ENCODE results near the gene ALDH2. TPM values are rescaled to one million over a fixed set of nuclear protein-coding genes. Genes with fewer than 3 reads are reported as not detected.
A peak's percentile ranks its signal among the peaks of the same experiment; 100 is the strongest.

Gene ALDH2
- total RNA-seq, 2 experiments from 2014 or later = 3.2 to 3.8 TPM

DNA sequence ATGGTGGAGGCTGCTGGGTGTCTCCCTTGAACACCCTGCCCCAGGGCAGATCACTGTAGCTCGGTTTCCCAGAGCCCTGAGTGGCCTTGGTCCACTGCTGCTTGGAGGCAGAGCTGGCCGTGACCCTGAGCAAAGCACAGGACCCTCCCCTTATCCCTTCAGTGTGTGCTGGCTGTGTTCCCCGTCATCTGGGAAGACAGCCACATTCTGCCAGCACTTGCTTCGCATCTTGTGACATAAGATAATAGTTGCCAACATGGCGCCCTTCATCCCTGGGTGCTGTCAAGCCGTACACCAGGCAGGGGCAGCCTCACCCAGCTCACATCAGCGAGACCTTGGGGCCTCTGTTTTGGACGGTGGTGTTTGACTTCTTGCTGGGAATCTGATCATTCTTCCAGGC, 12.1 kb upstream of the ALDH2 start:
- Mint-ChIP-seq H3K4me1 (ENCODE audit: low read depth) (peaks cover 14% of the 10 kb centered on the region), H3K36me3 (ENCODE audit: low read depth) (peaks cover 5% of the 10 kb centered on the region), H3K27ac (no peak overlapping the region), H3K9me3 (no peaks in the 10 kb centered on the region), H3K27me3 (no peaks in the 10 kb centered on the region), H3K4me3 (no peak overlapping the region)
- DNase-seq = no peak
- ChIA-PET CTCF (interaction anchor here (0.8 to 3.0 kb wide), 3 partner anchors 58 to 443 kb away, joined by 3 to 17 read pairs (median 5); no protein-coding TSS in a partner anchor), POLR2A (interaction anchor here (1.2 kb wide), 1 partner anchor 78 kb away, joined by 3 read pairs; no protein-coding TSS in a partner anchor)
- TF ChIP-seq, protein P1, sequence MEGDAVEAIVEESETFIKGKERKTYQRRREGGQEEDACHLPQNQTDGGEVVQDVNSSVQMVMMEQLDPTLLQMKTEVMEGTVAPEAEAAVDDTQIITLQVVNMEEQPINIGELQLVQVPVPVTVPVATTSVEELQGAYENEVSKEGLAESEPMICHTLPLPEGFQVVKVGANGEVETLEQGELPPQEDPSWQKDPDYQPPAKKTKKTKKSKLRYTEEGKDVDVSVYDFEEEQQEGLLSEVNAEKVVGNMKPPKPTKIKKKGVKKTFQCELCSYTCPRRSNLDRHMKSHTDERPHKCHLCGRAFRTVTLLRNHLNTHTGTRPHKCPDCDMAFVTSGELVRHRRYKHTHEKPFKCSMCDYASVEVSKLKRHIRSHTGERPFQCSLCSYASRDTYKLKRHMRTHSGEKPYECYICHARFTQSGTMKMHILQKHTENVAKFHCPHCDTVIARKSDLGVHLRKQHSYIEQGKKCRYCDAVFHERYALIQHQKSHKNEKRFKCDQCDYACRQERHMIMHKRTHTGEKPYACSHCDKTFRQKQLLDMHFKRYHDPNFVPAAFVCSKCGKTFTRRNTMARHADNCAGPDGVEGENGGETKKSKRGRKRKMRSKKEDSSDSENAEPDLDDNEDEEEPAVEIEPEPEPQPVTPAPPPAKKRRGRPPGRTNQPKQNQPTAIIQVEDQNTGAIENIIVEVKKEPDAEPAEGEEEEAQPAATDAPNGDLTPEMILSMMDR (IDR thresholded peaks at IDR 0.05) = no peak
- no peak for ATAC-seq
- intact Hi-C loops (cut with micrococcal nuclease) = no loop called here

DNA sequence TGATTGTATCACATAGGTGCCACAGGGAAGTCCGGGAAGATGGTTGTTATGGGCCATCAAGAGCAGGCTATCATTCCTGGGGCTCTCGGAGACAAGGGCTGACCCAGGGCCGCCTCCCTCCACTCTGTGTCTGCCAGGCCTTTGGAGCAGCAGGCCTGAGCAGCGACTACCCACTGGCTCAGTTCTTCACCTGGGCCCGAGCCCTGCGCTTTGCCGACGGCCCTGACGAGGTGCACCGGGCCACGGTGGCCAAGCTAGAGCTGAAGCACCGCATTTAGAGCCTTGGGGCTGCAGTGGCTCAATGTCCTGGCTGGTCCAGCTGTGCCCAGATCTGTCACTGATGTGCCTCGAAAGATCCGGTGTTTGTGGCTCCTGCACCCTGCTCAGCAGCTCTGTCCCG, 10.5 kb upstream of the ALDH2 start:
- DNase-seq = no peak
- CTCF ChIA-PET = interaction anchor here (1.3 kb wide), 1 partner anchor 56 kb away, joined by 5 read pairs; no protein-coding TSS in a partner anchor
- Mint-ChIP-seq H3K36me3 (ENCODE audit: low read depth) (peaks cover 5% of the 10 kb centered on the region), H3K4me1 (ENCODE audit: low read depth) (peaks cover 14% of the 10 kb centered on the region), H3K4me3 (no peak overlapping the region), H3K27ac (no peak overlapping the region), H3K27me3 (no peaks in the 10 kb centered on the region), H3K9me3 (no peaks in the 10 kb centered on the region)
- POLR2A ChIA-PET = no interaction called here
- no peak for ATAC-seq
- intact Hi-C loops (cut with micrococcal nuclease) = no loop called here
- TF ChIP-seq, protein P1 (IDR thresholded peaks at IDR 0.05) = no peak

DNA sequence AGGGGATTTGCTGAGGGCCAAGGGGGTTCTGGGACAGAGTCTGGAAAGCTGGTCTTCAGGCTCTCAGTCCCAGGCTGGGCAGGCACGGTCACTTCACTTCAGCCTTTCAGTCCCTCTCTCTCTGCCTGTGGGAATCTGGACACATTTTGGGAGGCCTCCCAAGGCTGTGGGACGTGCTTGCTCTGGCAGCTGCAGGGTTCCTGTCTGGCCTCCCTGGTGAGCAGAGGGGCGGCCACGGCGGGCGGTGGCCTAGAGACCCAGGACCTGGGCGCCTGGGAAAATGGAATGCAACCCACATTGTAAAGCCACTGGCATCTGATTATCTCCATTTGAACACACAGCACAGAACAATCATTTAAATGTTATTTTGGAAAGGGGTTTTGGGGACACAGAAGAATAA, 10.1 kb upstream of the ALDH2 start:
- DNase-seq = no peak
- no peak for ATAC-seq

DNA sequence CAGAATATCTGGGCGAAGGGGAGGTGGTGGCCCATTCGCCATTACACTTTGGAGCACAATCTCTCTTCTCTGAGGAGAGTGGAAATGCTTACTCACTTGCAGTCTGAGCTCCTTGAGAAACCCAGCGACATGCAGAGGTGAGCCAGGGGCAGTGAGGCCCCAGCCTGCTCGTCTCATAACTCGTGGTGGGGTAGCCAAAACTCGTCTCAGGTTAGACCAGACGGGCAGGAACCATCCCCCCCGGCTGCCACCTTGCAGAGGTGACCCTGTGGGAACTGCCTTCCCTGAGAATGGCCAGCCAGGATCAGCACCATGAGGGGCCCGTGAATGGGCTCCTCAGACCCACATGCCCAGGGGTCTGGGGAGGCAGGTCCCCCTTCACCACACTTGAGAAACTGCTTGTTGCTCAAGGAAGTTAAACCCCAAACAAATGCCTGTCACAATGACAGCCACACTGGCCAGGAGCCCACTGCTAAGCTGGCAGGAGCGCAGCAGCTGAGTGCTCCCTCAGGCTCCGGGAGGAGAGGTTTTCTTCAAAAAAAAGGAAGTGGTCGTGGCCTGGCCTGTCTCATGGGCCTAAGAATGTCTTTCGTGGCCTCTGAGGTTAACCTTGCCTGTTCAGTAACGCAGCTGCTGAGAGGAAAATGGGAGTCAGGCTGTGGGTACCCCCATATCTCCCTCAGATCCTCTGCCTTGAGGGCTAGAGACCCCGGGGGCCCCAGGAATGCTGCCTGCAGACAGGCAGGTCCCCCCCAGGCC, 9.2 kb upstream of the ALDH2 start:
- peak; percentile 57 for ATAC-seq
- Mint-ChIP-seq H3K27me3 (peaks cover 2% of the 10 kb centered on the region), H3K9me3 (no peaks in the 10 kb centered on the region), H3K4me1 (ENCODE audit: low read depth) (peaks cover 14% of the 10 kb centered on the region), H3K4me3 (no peak overlapping the region), H3K27ac (peak overlapping the region; percentile 71), H3K36me3 (ENCODE audit: low read depth) (peaks cover 5% of the 10 kb centered on the region)
- intact Hi-C loops (cut with micrococcal nuclease) = no loop called here
- ChIA-PET CTCF (interaction anchor here (0.8 to 1.3 kb wide), 2 partner anchors 32 to 55 kb away, joined by 3 to 5 read pairs; no protein-coding TSS in a partner anchor), POLR2A (no interaction called here)
- TF ChIP-seq, protein P1 (IDR thresholded peaks at IDR 0.05) = no peak
- DNase-seq = peak; percentile 34

More for the DNA sequence above, 10.1 kb upstream of the ALDH2 start:
- intact Hi-C loops (cut with micrococcal nuclease) = no loop called here
- H3K36me3 Mint-ChIP-seq (ENCODE audit: low read depth) = peaks cover 5% of the 10 kb centered on the region
- peaks cover 14% of the 10 kb centered on the region for H3K4me1 Mint-ChIP-seq (ENCODE audit: low read depth)
- no peaks in the 10 kb centered on the region for H3K27me3 Mint-ChIP-seq
- POLR2A ChIA-PET = no interaction called here
- CTCF ChIA-PET = interaction anchor here (0.8 to 1.3 kb wide), 2 partner anchors 33 to 56 kb away, joined by 3 to 5 read pairs; no protein-coding TSS in a partner anchor
- TF ChIP-seq, protein P1 (IDR thresholded peaks at IDR 0.05) = no peak
- no peak overlapping the region for H3K4me3 Mint-ChIP-seq
- no peaks in the 10 kb centered on the region for H3K9me3 Mint-ChIP-seq
- no peak overlapping the region for H3K27ac Mint-ChIP-seq

DNA sequence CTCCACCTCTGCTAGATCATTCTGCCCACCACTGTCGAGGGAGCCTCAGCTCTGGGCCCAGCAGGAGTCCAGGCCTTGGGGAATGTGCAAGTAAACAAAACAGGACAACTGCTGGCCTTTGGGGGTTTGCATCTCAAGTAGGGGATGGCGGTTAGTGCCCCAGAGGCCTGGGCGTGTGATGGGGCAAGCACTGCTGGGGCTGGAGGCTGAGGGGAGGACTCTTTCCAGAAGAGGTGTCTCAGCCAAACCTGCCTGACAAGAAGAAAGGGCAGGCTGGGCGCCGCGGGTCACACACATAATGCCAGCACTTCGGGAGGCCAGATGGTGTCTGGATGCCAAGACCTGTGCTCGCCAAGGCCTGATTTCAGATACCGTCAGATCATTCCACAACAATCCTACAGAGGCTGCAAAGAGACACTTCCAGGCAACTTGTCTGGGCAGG, 8.6 kb upstream of the ALDH2 start:
- CTCF ChIA-PET = no interaction called here
- Mint-ChIP-seq H3K9me3 (no peaks in the 10 kb centered on the region), H3K4me3 (no peak overlapping the region), H3K27me3 (peaks cover 2% of the 10 kb centered on the region), H3K27ac (peak overlapping the region; percentile 28), H3K4me1 (ENCODE audit: low read depth) (peaks cover 14% of the 10 kb centered on the region), H3K36me3 (ENCODE audit: low read depth) (peaks cover 5% of the 10 kb centered on the region)
- DNase-seq = no peak
- ATAC-seq = no peak
- TF ChIP-seq, protein P1 (IDR thresholded peaks at IDR 0.05) = no peak
- intact Hi-C loops (cut with micrococcal nuclease) = no loop called here
- POLR2A ChIA-PET = no interaction called here

Measured in activated CD8-positive, alpha-beta T cell treated with anti-CD3 and anti-CD28 coated beads for 36 hours (primary cell).